Stromal cell of bone marrow (primary cell): ENCODE data around the gene NUDCD3.

Experiments
- DNase-seq: peaks from one replicate; pipeline ENCODE4 v3.0.0-alpha.2; 2012; ENCODE audit warnings: low read depth

Gene NUDCD3

GRCh38 chr7:44398953-44399574 is 91.4 kb downstream of the NUDCD3 start:
- peak; percentile 20 for DNase-seq

GRCh38 chr7:44398511-44398911 is 91.9 kb downstream of the NUDCD3 start:
- no peak for DNase-seq

- no peak for DNase-seq
Measured at GRCh38 chr7:44396931-44397545, 93.4 kb downstream of the NUDCD3 start.

- no peak for DNase-seq
Measured at GRCh38 chr7:44396496-44396895, 94.0 kb downstream of the NUDCD3 start.

DNA sequence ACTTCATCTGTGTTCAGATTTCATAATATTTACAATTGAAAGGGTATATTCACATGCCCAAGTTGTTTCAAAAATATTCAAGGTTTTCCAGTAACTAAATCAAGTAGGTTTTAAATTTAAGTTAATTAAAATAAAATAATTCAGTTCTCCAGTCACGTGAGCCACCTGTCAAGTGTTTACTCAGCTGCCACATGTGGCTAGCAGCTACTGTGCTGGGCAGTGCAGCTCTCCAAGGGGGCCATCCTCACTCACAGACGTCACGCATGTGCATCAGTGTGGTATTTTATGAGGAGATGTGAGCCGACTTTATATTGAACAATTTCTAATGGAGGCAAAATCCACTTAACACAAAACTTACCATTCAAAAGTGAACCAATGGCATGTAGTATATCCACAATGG is 95.4 kb downstream of the NUDCD3 start:
- no peak for DNase-seq

GRCh38 chr7:44394636-44395035 is 95.8 kb downstream of the NUDCD3 start:
- no peak for DNase-seq

DNA sequence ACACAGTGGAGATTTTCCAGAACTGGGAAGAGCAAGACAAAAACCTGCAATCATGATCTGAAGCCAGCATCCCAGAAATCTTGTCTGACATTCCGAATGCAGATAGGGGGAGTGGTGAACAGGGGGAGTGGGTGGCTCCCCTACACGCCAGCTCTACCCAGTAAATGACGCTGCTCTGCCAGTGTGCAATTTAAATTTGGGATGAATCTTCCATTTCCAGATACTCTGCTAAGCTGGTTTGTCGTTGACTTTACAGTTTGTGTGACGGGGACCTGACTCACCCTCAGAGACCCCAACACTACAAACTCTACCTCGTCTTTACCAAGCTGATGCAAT is 96.4 kb downstream of the NUDCD3 start:
- DNase-seq: no peak

GRCh38 chr7:44393238-44394111 is 97.0 kb downstream of the NUDCD3 start:
- no peak for DNase-seq

DNA sequence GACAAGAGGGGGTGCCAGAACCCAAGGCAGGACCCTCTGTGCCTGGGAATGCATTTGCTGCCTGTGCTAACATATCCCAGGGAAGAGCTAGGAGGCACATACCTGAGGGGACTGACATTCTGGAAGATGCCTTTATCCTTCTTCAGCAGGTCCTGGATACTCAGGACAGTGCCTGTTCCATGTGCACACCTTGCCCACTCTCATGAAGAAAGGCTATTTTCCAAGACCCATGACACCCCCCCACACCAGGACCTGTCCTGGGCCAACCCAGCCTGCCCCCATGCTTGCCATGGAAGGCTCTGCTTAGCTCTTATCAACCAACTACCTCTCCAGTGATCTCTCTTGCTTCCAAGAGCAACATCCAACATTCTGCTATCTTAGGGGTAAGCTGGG is 97.8 kb downstream of the NUDCD3 start:
- no peak for DNase-seq

- no peak for DNase-seq
Measured at GRCh38 chr7:44391746-44392617, 98.5 kb downstream of the NUDCD3 start.

DNA sequence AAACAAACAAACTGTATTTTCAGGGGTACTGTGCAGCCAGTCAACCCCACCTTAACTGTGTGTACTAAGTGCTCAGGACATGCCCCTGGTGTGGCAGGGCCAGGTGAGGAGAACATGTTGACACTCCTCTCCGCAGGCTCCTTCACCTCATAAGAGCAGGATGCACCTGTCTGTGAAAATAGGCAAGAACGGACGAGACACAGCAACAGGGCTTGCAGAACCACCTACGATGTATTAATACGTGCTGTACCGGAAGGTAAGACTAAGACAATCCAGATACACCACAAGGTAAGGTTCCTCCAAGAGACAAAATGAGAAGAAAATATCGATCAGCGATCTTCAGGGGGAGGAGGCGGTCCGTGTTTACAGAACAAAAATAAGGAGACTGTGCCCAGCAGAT is 99.3 kb downstream of the NUDCD3 start:
- no peak for DNase-seq

- no peak for DNase-seq
Measured at GRCh38 chr7:44390701-44391100, 99.8 kb downstream of the NUDCD3 start.

DNA sequence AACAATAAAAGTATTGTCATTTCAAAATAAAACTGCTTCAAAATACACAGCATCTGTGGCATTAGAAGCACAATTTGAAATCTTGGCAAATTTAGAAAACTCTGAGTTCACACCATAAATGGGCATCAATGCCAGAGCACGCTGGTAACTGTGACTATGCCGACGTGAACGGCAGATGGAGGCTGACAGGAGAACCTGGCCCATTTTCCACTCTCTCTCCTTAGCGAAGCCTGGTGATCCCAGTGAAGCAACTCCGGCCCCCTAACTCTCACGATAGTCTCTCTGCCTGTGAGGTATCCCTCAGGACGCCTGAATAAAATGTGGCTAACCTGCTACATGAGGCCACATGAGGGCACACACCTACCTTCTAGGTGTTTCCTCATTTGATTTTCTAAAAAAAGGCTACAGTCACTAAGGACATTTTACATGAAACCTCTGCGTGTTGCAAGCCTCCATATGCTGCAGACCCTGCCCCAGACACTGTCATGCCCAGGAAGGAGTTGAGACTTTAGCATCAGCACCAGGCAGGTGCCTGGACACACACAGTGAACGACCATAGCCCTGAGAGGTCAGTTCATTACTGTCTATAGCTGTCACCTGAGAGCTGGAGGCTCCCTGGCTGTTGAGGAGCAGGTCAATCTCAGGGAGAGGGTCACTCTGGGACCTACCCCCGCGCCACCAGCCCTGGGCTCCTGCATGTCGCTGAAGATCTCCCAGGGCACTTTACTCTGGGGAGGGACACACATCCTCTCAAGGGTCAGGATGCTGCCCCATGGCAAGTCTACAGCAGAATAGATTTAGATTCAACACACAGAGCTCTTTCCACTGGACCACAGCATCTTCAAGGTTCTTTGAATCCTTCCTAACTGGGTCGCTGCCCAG is 102.1 kb downstream of the NUDCD3 start:
- no peak for DNase-seq

DNA sequence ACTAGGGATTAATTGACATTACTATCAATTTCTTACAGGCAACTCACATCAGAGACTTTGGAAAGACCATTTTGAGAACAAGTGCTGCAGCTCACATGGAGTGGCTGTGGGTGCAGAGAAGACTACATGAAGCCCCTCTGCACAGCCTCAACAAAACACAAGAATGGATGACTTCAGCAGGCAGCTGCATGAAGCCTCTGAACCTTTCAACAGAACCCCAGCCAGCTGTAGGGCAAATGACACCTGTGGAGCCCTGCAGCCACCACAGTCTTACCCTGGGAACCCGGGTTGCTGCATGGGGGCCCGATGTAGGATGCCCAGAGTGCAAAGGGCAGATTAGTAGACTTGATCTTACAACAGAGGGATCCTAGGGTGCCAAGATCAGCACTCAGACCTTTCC is 103.1 kb downstream of the NUDCD3 start:
- DNase-seq: no peak

- no peak for DNase-seq
Measured at GRCh38 chr7:44386139-44386913, 104.1 kb downstream of the NUDCD3 start.

DNA sequence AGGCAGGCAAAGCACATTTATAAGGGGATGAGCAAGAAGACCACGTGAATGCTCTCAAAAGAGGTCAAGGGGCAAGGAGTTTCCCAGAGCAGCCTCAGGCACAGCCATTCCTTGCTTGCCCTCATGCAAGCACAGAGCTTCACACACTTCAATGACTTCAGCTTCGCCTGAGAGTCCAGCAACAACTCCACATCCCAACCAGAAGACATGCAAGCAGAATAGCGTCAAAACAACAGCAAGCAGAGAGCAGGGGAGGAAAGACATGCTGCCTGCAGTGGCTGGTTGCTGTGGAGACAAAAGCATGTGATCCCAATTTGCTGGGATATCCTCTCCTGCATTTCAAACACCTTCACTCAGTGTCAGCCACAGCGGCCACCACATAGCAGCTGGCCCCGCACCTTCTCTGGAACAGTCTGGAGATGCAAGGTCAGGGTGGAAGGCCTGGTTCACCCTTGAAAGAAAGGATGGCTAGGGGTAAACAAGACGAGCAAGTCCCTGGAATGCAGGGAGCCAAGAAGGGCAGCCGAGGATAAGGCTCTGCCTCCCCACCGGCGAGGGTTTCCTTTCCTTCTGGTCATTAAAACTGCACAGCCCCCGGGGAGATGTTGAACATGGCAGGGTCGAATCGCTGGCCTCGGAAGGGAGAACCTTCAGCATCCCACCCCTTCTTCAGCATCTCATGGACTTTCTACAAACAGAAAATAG is 104.9 kb downstream of the NUDCD3 start:
- no peak for DNase-seq

GRCh38 chr7:44384586-44385433 is 105.6 kb downstream of the NUDCD3 start:
- DNase-seq: no peak

DNA sequence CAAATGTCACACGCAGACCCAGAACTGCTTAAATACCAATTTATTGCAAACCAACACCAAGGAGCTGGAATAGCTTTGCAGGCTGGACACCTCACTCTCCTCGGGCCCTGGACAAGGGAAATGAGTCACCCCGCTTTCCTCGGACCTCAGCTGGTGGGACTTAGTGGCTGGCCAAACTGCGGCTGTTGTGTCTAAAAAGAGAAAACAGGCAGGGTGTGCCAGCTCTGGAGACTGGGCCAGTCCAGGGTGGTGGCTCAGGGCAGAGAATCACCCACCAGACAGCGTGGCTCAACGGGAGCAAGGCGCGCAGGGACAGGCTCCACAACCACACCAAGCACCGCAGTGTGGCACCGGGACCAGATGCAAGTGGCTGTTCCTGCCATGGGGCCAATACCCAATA is 106.9 kb downstream of the NUDCD3 start:
- peak; percentile 59 for DNase-seq
